ENCODE results near the gene CPT1C. TPM values are rescaled to one million over a fixed set of nuclear protein-coding genes. Genes with fewer than 3 reads are reported as not detected.

Gene CPT1C
- total RNA-seq, 1 donor from 2014 or later, result 33.6 TPM

- Histone ChIP-seq H3K9ac (ENCODE audit: low read length) (no peak overlapping the region), H2AFZ (ENCODE audit: low read depth, low read length) (no peak overlapping the region), H3K4me1 (ENCODE audit: insufficient read depth, low read length) (no peaks in the 10 kb centered on the region), H4K20me1 (ENCODE audit: insufficient read depth, low read length) (peaks cover 66% of the 10 kb centered on the region), H3K27ac (ENCODE audit: low read depth, low read length) (no peak overlapping the region), H3K9me3 (ENCODE audit: insufficient read depth, low read depth, low read length) (no peaks in the 10 kb centered on the region), H3K79me2 (ENCODE audit: insufficient read depth, low read length) (peaks cover 33% of the 10 kb centered on the region), H3K4me3 (ENCODE audit: insufficient read depth, low read depth, low read length) (no peak overlapping the region), H3K27me3 (ENCODE audit: insufficient read depth, low read length) (no peaks in the 10 kb centered on the region), H3K4me2 (ENCODE audit: low read length) (no peak overlapping the region), H3K36me3 (ENCODE audit: insufficient read depth, low read length) (peaks cover 6% of the 10 kb centered on the region)
- FAIRE-seq (no peak), DNase-seq (ENCODE audit: low read depth) (no peak)
- Mint-ChIP-seq H3K9me3 (ENCODE audit: unreplicated experiment) (no peaks in the 10 kb centered on the region), H3K4me1 (ENCODE audit: low read depth, unreplicated experiment) (no peaks in the 10 kb centered on the region), H3K36me3 (ENCODE audit: low read depth, unreplicated experiment) (peaks cover 11% of the 10 kb centered on the region), H3K4me3 (ENCODE audit: unreplicated experiment) (no peak overlapping the region), H3K27me3 (ENCODE audit: low read depth, unreplicated experiment) (no peaks in the 10 kb centered on the region), H3K27ac (ENCODE audit: unreplicated experiment) (no peak overlapping the region)
- no peak for TF ChIP-seq EZH2 (IDR thresholded peaks at IDR 0.05; ENCODE audit: insufficient read depth, low read length)
Measured at GRCh38 chr19:49653466-49653806, 37.5 kb upstream of the CPT1C start.

- no peak overlapping the region for H3K4me2 ChIP-seq (ENCODE audit: low read length)
- FAIRE-seq (no peak), DNase-seq (ENCODE audit: low read depth) (no peak)
- H3K4me3 ChIP-seq (ENCODE audit: insufficient read depth, low read depth, low read length), result no peak overlapping the region
- no peak overlapping the region for H3K9ac ChIP-seq (ENCODE audit: low read length)
- H3K27ac ChIP-seq (ENCODE audit: low read depth, low read length), result no peak overlapping the region
- no peak overlapping the region for H2AFZ ChIP-seq (ENCODE audit: low read depth, low read length)
- H3K79me2 ChIP-seq (ENCODE audit: insufficient read depth, low read length), result peaks cover 27% of the 10 kb centered on the region
- H3K36me3 Mint-ChIP-seq (ENCODE audit: low read depth, unreplicated experiment), result peaks cover 13% of the 10 kb centered on the region
- no peaks in the 10 kb centered on the region for H3K9me3 ChIP-seq (ENCODE audit: insufficient read depth, low read depth, low read length)
- TF ChIP-seq CTCF (IDR thresholded peaks at IDR 0.05; ENCODE audit: insufficient read depth, low read depth, low read length) (no peak), EZH2 (IDR thresholded peaks at IDR 0.05; ENCODE audit: insufficient read depth, low read length) (no peak)
- peaks cover 67% of the 10 kb centered on the region for H4K20me1 ChIP-seq (ENCODE audit: insufficient read depth, low read length)
- no peaks in the 10 kb centered on the region for H3K9me3 Mint-ChIP-seq (ENCODE audit: unreplicated experiment)
- peaks cover 12% of the 10 kb centered on the region for H3K36me3 ChIP-seq (ENCODE audit: insufficient read depth, low read length)
- no peaks in the 10 kb centered on the region for H3K4me1 Mint-ChIP-seq (ENCODE audit: low read depth, unreplicated experiment)
- H3K4me1 ChIP-seq (ENCODE audit: insufficient read depth, low read length), result no peaks in the 10 kb centered on the region
- H3K27ac Mint-ChIP-seq (ENCODE audit: unreplicated experiment), result no peak overlapping the region
- no peaks in the 10 kb centered on the region for H3K27me3 ChIP-seq (ENCODE audit: insufficient read depth, low read length)
- H3K4me3 Mint-ChIP-seq (ENCODE audit: unreplicated experiment), result no peak overlapping the region
- H3K27me3 Mint-ChIP-seq (ENCODE audit: low read depth, unreplicated experiment), result no peaks in the 10 kb centered on the region
Measured at GRCh38 chr19:49654581-49654980, 36.3 kb upstream of the CPT1C start.

- no peak for FAIRE-seq
- H3K4me1 Mint-ChIP-seq (ENCODE audit: low read depth, unreplicated experiment), result no peaks in the 10 kb centered on the region
- H3K9me3 Mint-ChIP-seq (ENCODE audit: unreplicated experiment), result no peaks in the 10 kb centered on the region
- no peak overlapping the region for H3K4me3 ChIP-seq (ENCODE audit: insufficient read depth, low read depth, low read length)
- no peak for DNase-seq (ENCODE audit: low read depth)
- no peak overlapping the region for H3K4me2 ChIP-seq (ENCODE audit: low read length)
- peaks cover 17% of the 10 kb centered on the region for H3K36me3 ChIP-seq (ENCODE audit: insufficient read depth, low read length)
- H3K36me3 Mint-ChIP-seq (ENCODE audit: low read depth, unreplicated experiment), result peaks cover 19% of the 10 kb centered on the region
- H3K9me3 ChIP-seq (ENCODE audit: insufficient read depth, low read depth, low read length), result peaks cover 4% of the 10 kb centered on the region
- no peak overlapping the region for H3K4me3 Mint-ChIP-seq (ENCODE audit: unreplicated experiment)
- TF ChIP-seq EZH2 (IDR thresholded peaks at IDR 0.05; ENCODE audit: insufficient read depth, low read length), result no peak
- TF ChIP-seq CTCF (IDR thresholded peaks at IDR 0.05; ENCODE audit: insufficient read depth, low read depth, low read length), result no peak
- no peaks in the 10 kb centered on the region for H3K4me1 ChIP-seq (ENCODE audit: insufficient read depth, low read length)
- H3K27me3 Mint-ChIP-seq (ENCODE audit: low read depth, unreplicated experiment), result no peaks in the 10 kb centered on the region
- H4K20me1 ChIP-seq (ENCODE audit: insufficient read depth, low read length), result peaks cover 63% of the 10 kb centered on the region
- peaks cover 17% of the 10 kb centered on the region for H3K79me2 ChIP-seq (ENCODE audit: insufficient read depth, low read length)
- no peaks in the 10 kb centered on the region for H3K27me3 ChIP-seq (ENCODE audit: insufficient read depth, low read length)
- H2AFZ ChIP-seq (ENCODE audit: low read depth, low read length), result no peak overlapping the region
- no peak overlapping the region for H3K27ac ChIP-seq (ENCODE audit: low read depth, low read length)
- H3K27ac Mint-ChIP-seq (ENCODE audit: unreplicated experiment), result no peak overlapping the region
- H3K9ac ChIP-seq (ENCODE audit: low read length), result no peak overlapping the region
Measured at GRCh38 chr19:49655570-49656455, 35.1 kb upstream of the CPT1C start.

Measured in astrocyte (in vitro differentiated cells and primary cell).